DOHH2 (cell line): ENCODE measurements around the gene FMNL2.

Source experiments
- H3F3A ChIP-seq: fragments of 200-600 bp; sonication (generic), shearing (Covaris generic); 2 replicates; pipeline ENCODE4 v1.6.0; 2016; ENCODE audit warnings: antibody characterized with exemption, mild to moderate bottlenecking; ENCODE audit not compliant: control insufficient read depth, insufficient read depth
- H3K27ac ChIP-seq: fragments of 200-600 bp; sonication (generic); 2 replicates; pipeline ENCODE4 v1.5.1; 2014; ENCODE audit warnings: low read depth, mild to moderate bottlenecking, low read length, moderate library complexity
- H3K27me3 ChIP-seq: fragments of 200-600 bp; sonication (generic); 2 replicates; pipeline ENCODE4 v1.6.1; 2014; ENCODE audit warnings: mild to moderate bottlenecking, low read length, mixed read lengths; ENCODE audit not compliant: control insufficient read depth
- H3K36me3 ChIP-seq: fragments of 200-600 bp; sonication (generic); 2 replicates; pipeline ENCODE4 v1.6.1; 2014; ENCODE audit warnings: mild to moderate bottlenecking, low read length, moderate library complexity, mixed read lengths; ENCODE audit not compliant: control insufficient read depth
- H3K4me1 ChIP-seq: fragments of 200-600 bp; sonication (generic); 2 replicates; pipeline ENCODE4 v1.6.1; 2014; ENCODE audit warnings: mild to moderate bottlenecking, low read length, mixed read lengths; ENCODE audit not compliant: control insufficient read depth
- H3K4me2 ChIP-seq: fragments of 200-600 bp; sonication (generic); 2 replicates; pipeline ENCODE4 v1.6.0; 2014; ENCODE audit warnings: mild to moderate bottlenecking, low read length, moderate library complexity
- H3K4me3 ChIP-seq: fragments of 200-600 bp; sonication (generic); 2 replicates; pipeline ENCODE4 v1.5.1; 2014; ENCODE audit warnings: mild to moderate bottlenecking, low read length, mixed read lengths
- H3K79me2 ChIP-seq: fragments of 200-600 bp; sonication (generic); 2 replicates; pipeline ENCODE4 v1.6.1; 2014; ENCODE audit warnings: mild to moderate bottlenecking, low read length, mixed read lengths; ENCODE audit not compliant: control insufficient read depth
- H3K9me2 ChIP-seq: fragments of 200-600 bp; sonication (generic); replicated peaks from 2 replicates; pipeline ENCODE4 v1.6.1; 2014; ENCODE audit warnings: mild to moderate bottlenecking, low read length, mixed read lengths; ENCODE audit not compliant: control insufficient read depth
- H3K9me3 ChIP-seq: fragments of 200-600 bp; sonication (generic); 2 replicates; pipeline ENCODE4 v1.6.1; 2014; ENCODE audit warnings: antibody characterized with exemption, low read length, mixed read lengths; ENCODE audit not compliant: control insufficient read depth, insufficient read depth
- H4K20me1 ChIP-seq: fragments of 200-600 bp; sonication (generic); 2 replicates; pipeline ENCODE4 v1.6.0; 2014; ENCODE audit warnings: low read depth, mild to moderate bottlenecking, antibody characterized with exemption, low read length, moderate library complexity; ENCODE audit not compliant: control insufficient read depth, insufficient read depth
- CTCF ChIP-seq: fragments of 200-600 bp; sonication (generic); IDR thresholded peaks from one replicate; pipeline ENCODE4 v1.5.1; 2014; ENCODE audit warnings: antibody characterized with exemption, mild to moderate bottlenecking, low read depth, low read length; ENCODE audit not compliant: poor library complexity, severe bottlenecking
- EZH2phosphoT487 ChIP-seq: fragments of 200-600 bp; sonication (generic); IDR thresholded peaks from 2 replicates; pipeline ENCODE4 v1.6.1; 2017; ENCODE audit warnings: borderline replicate concordance, mild to moderate bottlenecking, antibody characterized with exemption, low read length, moderate library complexity, mixed read lengths

The FMNL2 gene

GRCh38 chr2:152537081-152537651 is 202.2 kb downstream of the FMNL2 start:
- Histone ChIP-seq H3K27ac (no peak overlapping the region), H3K9me2 (no peaks in the 10 kb centered on the region), H3K27me3 (no peaks in the 10 kb centered on the region), H3K4me3 (no peak overlapping the region), H3K36me3 (no peaks in the 10 kb centered on the region), H3K4me2 (no peak overlapping the region), H3K4me1 (no peaks in the 10 kb centered on the region), H4K20me1 (no peaks in the 10 kb centered on the region), H3F3A (no peaks in the 10 kb centered on the region), H3K9me3 (no peaks in the 10 kb centered on the region), H3K79me2 (no peaks in the 10 kb centered on the region)
- no peak for TF ChIP-seq EZH2phosphoT487
- no peak for TF ChIP-seq CTCF

GRCh38 chr2:152539424-152539823 is 204.4 kb downstream of the FMNL2 start:
- H4K20me1 ChIP-seq, result no peaks in the 10 kb centered on the region
- H3K4me2 ChIP-seq, result no peak overlapping the region
- H3K4me3 ChIP-seq, result no peak overlapping the region
- no peaks in the 10 kb centered on the region for H3K4me1 ChIP-seq
- no peaks in the 10 kb centered on the region for H3F3A ChIP-seq
- no peaks in the 10 kb centered on the region for H3K36me3 ChIP-seq
- no peaks in the 10 kb centered on the region for H3K27me3 ChIP-seq
- H3K9me2 ChIP-seq, result no peaks in the 10 kb centered on the region
- H3K9me3 ChIP-seq, result no peaks in the 10 kb centered on the region
- TF ChIP-seq CTCF (no peak), EZH2phosphoT487 (no peak)
- no peak overlapping the region for H3K27ac ChIP-seq
- no peaks in the 10 kb centered on the region for H3K79me2 ChIP-seq

GRCh38 chr2:152541712-152542111 is 206.7 kb downstream of the FMNL2 start:
- Histone ChIP-seq H3K27ac (no peak overlapping the region), H3K4me2 (no peak overlapping the region), H3K27me3 (no peaks in the 10 kb centered on the region), H3F3A (no peaks in the 10 kb centered on the region), H3K4me1 (no peaks in the 10 kb centered on the region), H3K9me2 (no peaks in the 10 kb centered on the region), H3K36me3 (no peaks in the 10 kb centered on the region), H4K20me1 (no peaks in the 10 kb centered on the region), H3K4me3 (no peak overlapping the region), H3K79me2 (no peaks in the 10 kb centered on the region), H3K9me3 (no peaks in the 10 kb centered on the region)
- TF ChIP-seq EZH2phosphoT487, result no peak
- no peak for TF ChIP-seq CTCF
